Type B pancreatic cell (in vitro differentiated cells): ENCODE results near the gene MLLT3. TPM values are rescaled to one million over a fixed set of nuclear protein-coding genes. Genes with fewer than 3 reads are reported as not detected.
A peak's percentile ranks its signal among the peaks of the same experiment; 100 is the strongest.

ENCODE experiments used
- DNase-seq: peaks from one replicate; pipeline ENCODE4 v3.0.0; 2021; ENCODE audit warnings: mixed read lengths; ENCODE audit not compliant: unreplicated experiment; ENCODE audit errors: extremely low spot score
- H3K27ac Mint-ChIP-seq: 2 replicates; pipeline ENCODE4 v1.8.0; 2021; ENCODE audit warnings: mild to moderate bottlenecking, mixed read lengths
- H3K27me3 Mint-ChIP-seq: 2 replicates; pipeline ENCODE4 v1.8.0; 2021; ENCODE audit warnings: mixed read lengths
- H3K36me3 Mint-ChIP-seq: 2 replicates; pipeline ENCODE4 v1.8.0; 2021; ENCODE audit warnings: mixed read lengths
- H3K4me1 Mint-ChIP-seq: one replicate; pipeline ENCODE4 v1.8.0; 2021; ENCODE audit warnings: mixed read lengths; ENCODE audit not compliant: unreplicated experiment
- H3K4me3 Mint-ChIP-seq: 2 replicates; pipeline ENCODE4 v1.8.0; 2021; ENCODE audit warnings: mild to moderate bottlenecking, mixed read lengths
- H3K9me3 Mint-ChIP-seq: 2 replicates; pipeline ENCODE4 v1.8.0; 2021; ENCODE audit warnings: mixed read lengths
- total RNA-seq: library from RNA; stranded (reverse); gene quantifications from 2 replicates; pipeline ENCODE4 v1.2.1, GENCODE V29; 2021; ENCODE audit warnings: low replicate concordance
- TF ChIP-seq, protein P1 (sequence below): fragments of 200-600 bp; sonication (generic); conservative IDR thresholded peaks from 2 replicates; pipeline ENCODE4 v1.5.0; 2021; ENCODE audit warnings: antibody characterized with exemption, mild to moderate bottlenecking

The MLLT3 gene
- total RNA-seq, 1 donor from 2014 or later, result 44.2 TPM

DNA sequence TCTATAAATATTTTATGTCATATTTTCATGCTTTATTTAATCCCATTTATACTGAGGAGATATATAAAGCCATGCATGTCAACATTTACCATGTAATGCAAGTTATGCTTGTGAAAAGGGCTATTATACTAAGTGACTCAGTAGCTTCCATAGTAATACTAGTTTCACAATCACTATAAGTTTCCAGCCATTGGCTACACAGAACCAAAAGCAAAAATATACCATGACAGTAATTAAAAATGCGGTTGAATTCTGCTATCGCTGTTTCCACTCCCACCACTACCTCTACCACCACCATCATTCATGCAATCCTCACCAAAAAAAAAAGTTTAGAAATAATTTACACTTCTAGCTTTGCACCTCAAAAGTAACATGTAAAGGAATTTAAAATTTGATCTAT, 60.2 kb downstream of the MLLT3 start:
- no peaks in the 10 kb centered on the region for H3K36me3 Mint-ChIP-seq
- TF ChIP-seq, protein P1, sequence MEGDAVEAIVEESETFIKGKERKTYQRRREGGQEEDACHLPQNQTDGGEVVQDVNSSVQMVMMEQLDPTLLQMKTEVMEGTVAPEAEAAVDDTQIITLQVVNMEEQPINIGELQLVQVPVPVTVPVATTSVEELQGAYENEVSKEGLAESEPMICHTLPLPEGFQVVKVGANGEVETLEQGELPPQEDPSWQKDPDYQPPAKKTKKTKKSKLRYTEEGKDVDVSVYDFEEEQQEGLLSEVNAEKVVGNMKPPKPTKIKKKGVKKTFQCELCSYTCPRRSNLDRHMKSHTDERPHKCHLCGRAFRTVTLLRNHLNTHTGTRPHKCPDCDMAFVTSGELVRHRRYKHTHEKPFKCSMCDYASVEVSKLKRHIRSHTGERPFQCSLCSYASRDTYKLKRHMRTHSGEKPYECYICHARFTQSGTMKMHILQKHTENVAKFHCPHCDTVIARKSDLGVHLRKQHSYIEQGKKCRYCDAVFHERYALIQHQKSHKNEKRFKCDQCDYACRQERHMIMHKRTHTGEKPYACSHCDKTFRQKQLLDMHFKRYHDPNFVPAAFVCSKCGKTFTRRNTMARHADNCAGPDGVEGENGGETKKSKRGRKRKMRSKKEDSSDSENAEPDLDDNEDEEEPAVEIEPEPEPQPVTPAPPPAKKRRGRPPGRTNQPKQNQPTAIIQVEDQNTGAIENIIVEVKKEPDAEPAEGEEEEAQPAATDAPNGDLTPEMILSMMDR, result no peak
- peaks cover 59% of the 10 kb centered on the region for H3K4me1 Mint-ChIP-seq
- no peaks in the 10 kb centered on the region for H3K27me3 Mint-ChIP-seq
- H3K4me3 Mint-ChIP-seq, result no peak overlapping the region
- no peak for DNase-seq
- no peaks in the 10 kb centered on the region for H3K9me3 Mint-ChIP-seq
- no peak overlapping the region for H3K27ac Mint-ChIP-seq

DNA sequence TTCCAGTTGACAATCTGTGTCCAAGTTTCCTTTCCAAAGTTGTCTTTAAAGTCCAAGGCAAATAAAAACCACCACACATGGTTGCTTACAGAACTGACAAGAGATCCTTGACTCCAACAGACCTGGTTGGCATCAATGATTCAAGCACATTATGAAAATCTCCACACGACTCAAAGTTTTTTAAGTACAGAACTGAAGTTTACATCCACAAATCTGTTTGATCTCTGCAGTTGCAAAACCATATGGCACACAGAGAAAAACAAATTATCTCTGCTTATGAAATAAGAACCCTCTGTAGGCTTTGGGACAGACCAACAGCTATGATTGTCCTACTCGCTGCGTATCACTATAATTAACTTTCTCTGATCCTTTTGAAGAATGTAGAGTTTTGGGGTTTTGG, 60.8 kb downstream of the MLLT3 start:
- Mint-ChIP-seq H3K27ac (no peak overlapping the region), H3K4me3 (no peak overlapping the region), H3K9me3 (no peaks in the 10 kb centered on the region), H3K27me3 (no peaks in the 10 kb centered on the region), H3K36me3 (no peaks in the 10 kb centered on the region), H3K4me1 (peaks cover 59% of the 10 kb centered on the region)
- TF ChIP-seq, protein P1, result no peak
- DNase-seq, result no peak

DNA sequence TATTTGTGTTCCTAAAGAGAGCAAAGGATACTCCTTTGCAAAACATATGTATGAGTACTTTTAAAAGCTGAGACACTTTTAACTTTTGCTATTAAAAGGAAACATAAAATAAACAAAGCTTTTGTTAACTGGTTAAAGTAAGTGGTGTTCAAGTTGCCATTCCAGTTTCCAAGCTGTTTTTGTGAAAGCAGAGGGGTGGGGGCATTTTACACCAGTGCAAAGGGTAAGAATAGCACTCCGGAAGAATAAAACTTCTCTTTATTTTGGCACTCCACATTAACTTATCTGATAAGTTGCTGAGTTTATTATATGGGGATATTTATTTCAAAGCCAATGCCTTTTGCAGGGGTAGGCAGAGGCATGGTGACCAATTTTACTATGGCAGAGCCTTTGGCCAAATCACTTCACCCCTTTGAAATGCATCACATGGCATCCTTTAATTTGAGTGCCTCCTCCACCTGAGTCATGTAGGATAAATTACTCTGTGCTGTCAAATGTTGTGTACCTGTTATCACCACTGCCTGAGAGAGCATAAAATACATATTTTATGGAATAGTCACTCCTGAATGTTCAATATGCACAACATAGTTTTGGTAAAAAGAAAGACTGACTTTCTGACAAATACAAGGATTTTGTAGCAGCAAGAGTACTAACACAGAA, 62.9 kb downstream of the MLLT3 start:
- no peaks in the 10 kb centered on the region for H3K36me3 Mint-ChIP-seq

DNA sequence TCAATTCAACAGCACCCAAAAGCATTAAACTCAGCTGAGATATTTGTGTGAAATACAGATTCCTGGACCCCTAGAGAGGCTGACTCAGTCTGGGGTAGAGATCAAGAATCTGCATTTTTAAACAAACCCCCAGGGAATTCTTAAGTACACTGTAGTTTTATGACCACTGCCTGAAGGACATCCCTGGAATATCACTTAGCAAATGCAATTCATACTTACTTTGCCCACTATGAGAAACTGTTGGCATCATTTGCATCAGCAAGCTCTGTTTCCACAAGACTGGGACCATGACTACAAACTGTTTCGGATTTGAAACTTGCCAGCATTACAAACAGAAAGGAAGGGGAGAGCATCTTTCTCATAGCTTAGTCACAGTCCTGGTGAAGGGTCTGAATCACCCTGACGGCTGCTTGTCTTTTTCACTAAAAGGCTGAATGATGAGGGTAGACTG, 63.7 kb downstream of the MLLT3 start:
- Mint-ChIP-seq H3K4me1 (peaks cover 62% of the 10 kb centered on the region), H3K27ac (no peak overlapping the region), H3K9me3 (no peaks in the 10 kb centered on the region), H3K4me3 (no peak overlapping the region), H3K27me3 (no peaks in the 10 kb centered on the region), H3K36me3 (no peaks in the 10 kb centered on the region)
- no peak for DNase-seq
- TF ChIP-seq, protein P1, result no peak

More for the DNA sequence above, 62.9 kb downstream of the MLLT3 start:
- DNase-seq, result no peak
- H3K27ac Mint-ChIP-seq, result peak overlapping the region; percentile 39
- no peaks in the 10 kb centered on the region for H3K9me3 Mint-ChIP-seq
- H3K4me3 Mint-ChIP-seq, result peak overlapping the region; percentile 14
- TF ChIP-seq, protein P1, result no peak
- H3K27me3 Mint-ChIP-seq, result no peaks in the 10 kb centered on the region
- H3K4me1 Mint-ChIP-seq, result peaks cover 59% of the 10 kb centered on the region

DNA sequence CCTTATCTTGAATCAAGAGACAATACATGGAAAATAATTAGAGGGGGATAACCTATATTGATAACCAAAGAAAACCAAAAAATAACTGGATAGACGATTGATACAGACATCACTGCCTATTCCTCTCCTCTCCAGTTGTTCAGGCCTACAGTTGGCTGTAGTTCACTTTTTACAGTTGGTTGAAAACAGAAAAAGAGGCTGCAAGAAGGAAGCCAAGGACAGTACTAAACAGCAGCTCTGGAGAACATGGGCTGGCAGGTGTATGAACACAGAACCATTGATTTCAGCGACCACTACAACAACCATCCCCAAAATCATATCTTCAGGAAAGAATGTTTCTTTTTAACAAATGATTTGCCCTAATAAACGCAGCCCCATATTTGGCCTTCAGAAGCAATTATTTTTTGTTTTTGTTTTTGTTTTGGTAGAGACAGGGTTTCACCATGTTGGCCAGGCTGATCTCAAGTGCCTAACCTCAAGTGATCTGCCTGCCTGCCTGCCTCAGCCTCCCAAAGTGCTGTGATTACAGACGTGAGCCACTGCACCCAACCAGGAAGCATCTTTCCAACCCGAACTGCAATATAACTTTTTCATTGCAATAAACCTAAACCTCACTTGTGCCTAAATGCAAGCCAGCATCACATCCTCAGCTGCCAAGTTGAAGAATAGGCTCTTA, 64.3 kb downstream of the MLLT3 start:
- Mint-ChIP-seq H3K27me3 (no peaks in the 10 kb centered on the region), H3K36me3 (no peaks in the 10 kb centered on the region), H3K9me3 (no peaks in the 10 kb centered on the region), H3K27ac (no peak overlapping the region), H3K4me1 (peaks cover 62% of the 10 kb centered on the region), H3K4me3 (no peak overlapping the region)
- no peak for DNase-seq
- TF ChIP-seq, protein P1, result no peak
